Skin epidermis (tissue), 12 donors: ENCODE results near the gene NLGN3.
A peak's percentile ranks its signal among the peaks of the same experiment; 100 is the strongest.

Experiments used
- H3K27ac ChIP-seq, 21 experiments: fragments of 200-600 bp; sonication (generic) in 11 of 21; one replicate each; pipeline ENCODE4 v1.5.0; 2020; ENCODE audit warnings: mild to moderate bottlenecking in 3 of 21, inconsistent platforms in 2 of 21, moderate library complexity in 2 of 21
- H3K4me3 ChIP-seq, 7 experiments: fragments of 200-600 bp; sonication (generic) in 2 of 7; one replicate each; pipeline ENCODE4 v1.5.0; 2020; ENCODE audit warnings: inconsistent platforms in 2 of 7, mild to moderate bottlenecking in 2 of 7, moderate library complexity in 1 of 7

Gene NLGN3

DNA sequence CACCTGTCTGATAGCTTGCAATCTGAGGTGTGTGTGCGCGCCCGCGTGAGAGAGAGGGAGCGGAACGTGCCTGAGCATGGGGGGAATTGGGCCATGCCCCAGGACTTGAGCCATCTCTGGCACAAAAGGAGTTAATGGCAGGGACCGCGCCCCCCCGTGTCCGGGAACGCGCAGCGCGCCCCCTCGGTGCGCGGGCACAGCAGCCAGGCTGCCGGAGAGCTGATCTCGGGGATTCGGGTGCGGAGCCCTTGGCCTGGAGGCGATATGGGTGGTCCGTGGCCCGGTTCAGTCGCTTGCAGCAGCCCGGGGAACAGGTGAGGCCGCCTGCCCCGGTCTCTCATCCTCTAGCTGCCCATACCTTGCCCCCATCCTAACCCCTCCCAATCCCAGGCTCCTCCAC is at the start of gene NLGN3:
Gene NLGN3, plus strand, starts transcription at position 191 of the 400 bp plus-strand sequence. CDS start 2,909 bp downstream, outside the sequence.
- H3K4me3 ChIP-seq = peak within 1 kb of the TSS in 1 of 7 experiments; percentile 15

DNA sequence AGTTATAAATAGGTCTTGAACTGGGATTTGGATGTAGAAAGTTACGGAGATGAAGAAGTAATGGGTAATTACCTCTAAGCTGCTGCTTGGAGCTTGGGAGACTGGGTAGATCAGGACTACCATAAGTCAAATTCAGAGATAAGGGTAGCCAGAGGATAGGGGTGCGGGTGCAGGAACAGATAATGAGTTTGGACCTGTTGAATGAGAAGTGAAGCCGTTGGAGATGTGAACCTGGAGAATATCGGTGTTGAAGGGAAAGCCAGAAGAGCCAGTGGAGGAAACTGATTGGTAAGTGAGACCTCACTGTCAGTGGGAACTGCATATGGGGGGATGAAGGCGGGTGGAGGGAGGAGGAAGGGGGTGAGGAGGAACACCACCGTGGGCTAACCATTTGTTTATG is 49.6 kb upstream of the NLGN3 start:
- Histone ChIP-seq H3K27ac (peak overlapping the region in 7 of 21 experiments; percentile 7 to 81 (median 78)), H3K4me3 (peak overlapping the region; percentile 40 to 55 (median 48))

More for the DNA sequence above, at the start of gene NLGN3:
- H3K27ac ChIP-seq = no peak within 1 kb of the TSS

DNA sequence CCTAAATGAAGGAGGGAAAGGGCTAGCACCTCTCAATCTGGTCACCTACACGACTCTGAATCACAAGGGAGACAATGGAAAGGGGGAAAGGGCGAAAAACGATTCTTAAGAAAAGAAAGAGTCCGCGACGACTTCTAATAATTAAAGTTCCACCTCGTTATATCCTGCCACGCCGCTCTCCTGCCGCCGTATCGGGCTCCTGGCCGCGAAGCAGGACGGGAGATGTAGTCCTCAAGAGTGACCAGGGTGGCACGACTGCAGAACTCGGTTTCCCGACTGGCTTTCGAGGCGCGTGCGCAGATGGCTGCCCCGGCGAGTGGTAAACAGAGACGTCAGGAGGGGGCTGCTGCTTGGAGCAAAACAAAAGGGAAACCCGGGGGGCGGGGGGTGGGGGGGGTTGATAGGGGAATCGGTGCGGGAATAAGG is 49.1 kb upstream of the NLGN3 start, which contains the start of gene FOXO4:
Gene FOXO4, plus strand, starts transcription at position 297 of the 426 bp plus-strand sequence. CDS start 678 bp downstream, outside the sequence.
- H3K4me3 ChIP-seq = peak within 1 kb of the TSS; percentile 40 to 55 (median 48)
- H3K27ac ChIP-seq = peak within 1 kb of the TSS in 20 of 21 experiments; percentile 29 to 84 (median 74)

DNA sequence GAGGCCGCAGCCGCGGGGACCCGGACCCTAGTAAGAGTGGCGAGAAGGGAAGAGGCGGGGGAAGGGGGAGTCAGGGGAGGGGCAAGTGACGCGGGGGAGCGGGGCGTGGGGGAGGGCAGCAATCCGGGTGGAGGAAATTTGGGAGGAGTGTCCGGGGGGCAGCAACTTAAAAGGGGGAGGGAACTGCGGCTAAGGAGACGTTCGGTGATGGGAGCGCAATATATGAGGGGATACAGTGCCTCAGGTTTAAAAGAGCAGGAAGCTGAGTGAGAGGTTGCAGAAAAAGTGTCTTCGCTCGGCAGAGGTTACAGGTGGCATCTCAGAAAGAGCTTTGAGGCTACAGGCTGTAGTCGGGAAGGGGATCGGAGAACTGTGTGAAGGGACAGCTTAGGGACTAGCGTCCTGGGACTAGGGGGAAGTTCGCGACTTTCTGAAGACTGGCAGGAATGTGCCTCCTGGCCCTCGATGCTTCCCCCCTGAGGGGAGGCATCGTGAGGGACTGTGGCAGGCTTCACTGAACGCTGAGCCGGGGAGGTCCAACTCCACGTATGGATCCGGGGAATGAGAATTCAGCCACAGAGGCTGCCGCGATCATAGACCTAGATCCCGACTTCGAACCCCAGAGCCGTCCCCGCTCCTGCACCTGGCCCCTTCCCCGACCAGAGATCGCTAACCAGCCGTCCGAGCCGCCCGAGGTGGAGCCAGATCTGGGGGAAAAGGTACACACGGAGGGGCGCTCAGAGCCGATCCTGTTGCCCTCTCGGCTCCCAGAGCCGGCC is 48.5 kb upstream of the NLGN3 start:
- Histone ChIP-seq H3K27ac (peak overlapping the region in 20 of 21 experiments; percentile 29 to 84 (median 74)), H3K4me3 (peak overlapping the region; percentile 40 to 55 (median 48))

DNA sequence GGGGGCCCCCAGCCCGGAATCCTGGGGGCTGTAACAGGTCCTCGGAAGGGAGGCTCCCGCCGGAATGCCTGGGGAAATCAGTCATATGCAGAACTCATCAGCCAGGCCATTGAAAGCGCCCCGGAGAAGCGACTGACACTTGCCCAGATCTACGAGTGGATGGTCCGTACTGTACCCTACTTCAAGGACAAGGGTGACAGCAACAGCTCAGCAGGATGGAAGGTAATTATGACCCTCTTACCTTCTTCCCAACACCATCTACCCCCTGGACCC is 47.9 kb upstream of the NLGN3 start:
- H3K27ac ChIP-seq = peak overlapping the region in 11 of 21 experiments; percentile 37 to 84 (median 76)
- H3K4me3 ChIP-seq = peak overlapping the region; percentile 40 to 55 (median 48)

DNA sequence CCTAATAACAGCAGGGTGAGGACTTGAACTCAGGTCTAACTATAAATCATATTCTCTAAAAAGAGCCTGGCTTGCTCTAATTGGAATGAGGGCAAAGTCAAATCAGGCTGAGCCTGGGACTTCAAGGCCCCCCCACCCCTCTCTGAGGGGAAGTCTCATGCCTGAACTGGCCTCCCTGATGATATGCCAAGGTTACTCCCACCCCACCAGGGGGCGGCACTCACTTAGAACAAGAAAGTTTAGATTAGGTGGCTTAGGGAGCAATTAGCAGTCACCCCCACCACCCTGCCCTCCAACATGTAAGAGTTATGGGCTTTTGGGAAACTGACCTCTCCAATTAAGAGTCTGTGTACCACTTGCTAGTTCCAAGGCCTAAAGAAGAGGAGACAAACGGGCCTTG is 46.3 kb upstream of the NLGN3 start:
- no peak overlapping the region for H3K27ac ChIP-seq
- no peak overlapping the region for H3K4me3 ChIP-seq

DNA sequence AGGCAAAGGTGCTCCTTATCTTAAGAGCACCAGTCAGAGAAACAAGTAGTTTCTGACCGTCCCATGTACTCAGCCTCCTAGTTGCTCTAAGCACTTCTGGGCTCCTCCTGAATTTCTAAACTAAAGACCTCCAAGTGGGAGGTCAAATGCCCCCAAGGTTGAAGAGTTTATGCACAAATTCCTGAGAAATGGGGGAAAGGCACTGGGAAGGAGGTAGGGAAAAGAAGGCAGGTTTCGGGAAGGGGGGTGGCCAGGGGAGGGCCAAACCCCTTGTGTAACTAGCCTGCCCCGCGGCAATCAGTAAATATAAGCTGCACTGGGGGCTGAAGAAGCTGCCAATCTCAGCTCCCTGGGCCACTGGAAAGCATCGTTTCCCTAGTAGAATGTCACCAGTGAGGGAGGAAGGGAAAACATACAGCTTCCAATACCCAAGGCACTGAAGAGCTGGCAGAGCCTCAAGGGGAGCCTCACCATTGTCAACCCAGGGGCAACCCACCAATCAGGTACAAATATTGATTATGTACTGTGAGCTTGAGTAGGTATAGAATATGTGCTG is 45.6 kb upstream of the NLGN3 start:
- Histone ChIP-seq H3K4me3 (no peak overlapping the region), H3K27ac (no peak overlapping the region)

DNA sequence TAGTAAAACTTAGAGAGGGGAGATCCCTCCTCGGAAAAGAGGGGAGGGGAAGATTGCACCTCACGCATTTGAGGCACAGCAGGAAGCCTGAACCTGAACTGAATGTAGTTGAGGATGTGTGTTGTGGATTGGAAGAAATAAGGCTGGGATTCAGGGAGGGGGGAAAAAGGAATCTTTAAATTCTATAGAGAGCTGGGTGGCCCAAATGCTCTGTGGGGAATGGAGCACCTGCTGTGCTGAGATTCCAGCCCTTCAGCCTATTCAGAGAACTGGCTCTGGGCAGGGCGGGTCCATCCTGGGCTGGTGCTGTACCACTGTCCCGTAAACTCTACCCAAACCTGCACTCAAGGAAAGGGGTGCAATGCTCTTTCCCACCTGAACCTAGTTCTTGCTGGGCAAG is 44.9 kb upstream of the NLGN3 start:
- no peak overlapping the region for H3K4me3 ChIP-seq
- no peak overlapping the region for H3K27ac ChIP-seq

DNA sequence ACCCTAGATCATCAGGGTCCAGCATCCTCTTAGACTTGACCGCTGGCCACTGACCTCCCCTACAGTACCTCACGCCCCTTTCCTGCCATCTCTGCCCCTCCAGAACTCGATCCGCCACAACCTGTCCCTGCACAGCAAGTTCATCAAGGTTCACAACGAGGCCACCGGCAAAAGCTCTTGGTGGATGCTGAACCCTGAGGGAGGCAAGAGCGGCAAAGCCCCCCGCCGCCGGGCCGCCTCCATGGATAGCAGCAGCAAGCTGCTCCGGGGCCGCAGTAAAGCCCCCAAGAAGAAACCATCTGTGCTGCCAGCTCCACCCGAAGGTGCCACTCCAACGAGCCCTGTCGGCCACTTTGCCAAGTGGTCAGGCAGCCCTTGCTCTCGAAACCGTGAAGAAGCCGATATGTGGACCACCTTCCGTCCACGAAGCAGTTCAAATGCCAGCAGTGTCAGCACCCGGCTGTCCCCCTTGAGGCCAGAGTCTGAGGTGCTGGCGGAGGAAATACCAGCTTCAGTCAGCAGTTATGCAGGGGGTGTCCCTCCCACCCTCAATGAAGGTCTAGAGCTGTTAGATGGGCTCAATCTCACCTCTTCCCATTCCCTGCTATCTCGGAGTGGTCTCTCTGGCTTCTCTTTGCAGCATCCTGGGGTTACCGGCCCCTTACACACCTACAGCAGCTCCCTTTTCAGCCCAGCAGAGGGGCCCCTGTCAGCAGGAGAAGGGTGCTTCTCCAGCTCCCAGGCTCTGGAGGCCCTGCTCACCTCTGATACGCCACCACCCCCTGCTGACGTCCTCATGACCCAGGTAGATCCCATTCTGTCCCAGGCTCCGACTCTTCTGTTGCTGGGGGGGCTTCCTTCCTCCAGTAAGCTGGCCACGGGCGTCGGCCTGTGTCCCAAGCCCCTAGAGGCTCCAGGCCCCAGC is 43.8 kb upstream of the NLGN3 start:
- no peak overlapping the region for H3K27ac ChIP-seq
- H3K4me3 ChIP-seq = no peak overlapping the region

DNA sequence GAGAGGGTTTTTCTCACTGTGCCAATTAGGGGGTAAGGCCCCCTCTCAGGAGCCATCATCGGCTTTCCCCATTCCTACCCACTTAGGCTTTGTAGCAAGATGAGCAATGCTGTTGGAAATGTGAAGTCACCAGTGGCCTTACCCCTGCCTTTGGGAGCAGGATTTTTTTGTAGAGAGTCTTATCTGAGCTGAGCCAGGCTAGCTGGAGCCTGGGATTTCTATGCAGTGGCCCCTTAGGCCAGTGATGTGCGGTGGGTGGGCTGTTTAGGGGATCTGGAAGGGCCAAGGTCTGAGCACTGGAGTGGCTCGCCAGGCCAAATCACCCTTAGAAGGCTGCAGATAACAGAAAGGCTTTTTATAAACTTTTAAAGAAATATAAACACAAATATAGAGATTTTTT is 42.3 kb upstream of the NLGN3 start:
- Histone ChIP-seq H3K4me3 (no peak overlapping the region), H3K27ac (peak overlapping the region in 4 of 21 experiments; percentile 49 to 83 (median 63))

DNA sequence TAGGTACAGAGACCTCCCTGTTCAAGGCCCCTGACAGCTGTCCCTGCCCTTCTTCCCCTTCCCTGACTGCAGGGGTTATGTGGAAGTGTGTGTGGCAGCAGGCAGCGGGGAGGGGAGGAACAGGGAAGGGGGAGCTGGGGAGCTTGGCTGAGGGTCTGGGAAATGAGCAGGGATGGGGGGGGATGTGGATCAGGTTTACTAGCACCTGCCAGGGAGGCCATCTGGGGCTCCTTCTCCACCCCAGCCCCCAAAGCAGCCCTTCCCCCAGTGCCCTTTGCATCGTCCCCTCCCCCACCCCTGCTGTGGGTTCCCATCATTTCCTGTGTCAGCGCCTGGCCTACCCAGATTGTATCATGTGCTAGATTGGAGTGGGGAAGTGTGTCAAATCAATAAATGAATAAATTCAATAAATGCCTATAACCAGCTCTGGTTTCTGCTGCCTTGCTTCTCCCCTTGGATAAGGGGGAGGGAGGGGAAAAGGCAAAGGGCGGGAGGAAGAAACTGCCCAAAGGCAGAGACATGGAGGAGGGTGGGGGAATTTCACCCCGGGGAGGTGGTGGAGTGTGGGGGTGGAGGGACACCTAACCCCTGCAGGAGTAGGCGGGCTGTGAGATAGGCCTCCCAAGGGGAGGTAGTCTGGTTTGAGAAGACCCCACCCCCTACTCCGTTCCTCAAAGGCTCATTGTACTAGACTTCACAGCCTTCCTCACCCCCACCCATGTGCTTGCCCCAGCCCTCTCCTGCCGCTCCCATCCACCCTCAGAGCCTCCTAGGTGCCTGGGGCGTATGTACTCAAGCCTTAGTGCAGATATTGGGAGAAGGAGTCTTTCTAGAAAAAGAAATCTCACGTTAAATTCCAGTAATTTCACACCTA is 41.3 kb upstream of the NLGN3 start:
- peak overlapping the region in 18 of 21 experiments; percentile 20 to 86 (median 54) for H3K27ac ChIP-seq
- no peak overlapping the region for H3K4me3 ChIP-seq

DNA sequence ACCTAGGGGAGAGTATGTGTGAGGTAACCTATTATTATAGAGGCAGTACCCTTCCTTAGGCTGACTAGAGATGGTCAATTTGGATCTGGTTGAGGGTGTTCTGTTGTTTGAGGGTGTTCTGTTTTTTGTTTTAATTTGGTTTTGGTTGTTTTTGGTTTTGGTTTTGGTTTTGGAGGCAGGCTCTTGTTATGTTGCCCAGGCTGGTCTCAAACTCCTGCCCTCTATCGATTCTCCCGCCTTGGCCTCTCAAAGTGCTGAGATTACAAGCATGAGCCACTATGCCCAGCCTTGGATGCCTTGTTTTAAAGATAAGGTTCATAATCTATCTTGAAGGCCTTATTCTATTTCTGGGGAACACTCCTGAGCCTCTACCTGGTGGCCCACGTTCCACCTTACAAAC is 39.0 kb upstream of the NLGN3 start:
- H3K4me3 ChIP-seq = no peak overlapping the region
- H3K27ac ChIP-seq = peak overlapping the region in 2 of 21 experiments; percentile 39 to 51

DNA sequence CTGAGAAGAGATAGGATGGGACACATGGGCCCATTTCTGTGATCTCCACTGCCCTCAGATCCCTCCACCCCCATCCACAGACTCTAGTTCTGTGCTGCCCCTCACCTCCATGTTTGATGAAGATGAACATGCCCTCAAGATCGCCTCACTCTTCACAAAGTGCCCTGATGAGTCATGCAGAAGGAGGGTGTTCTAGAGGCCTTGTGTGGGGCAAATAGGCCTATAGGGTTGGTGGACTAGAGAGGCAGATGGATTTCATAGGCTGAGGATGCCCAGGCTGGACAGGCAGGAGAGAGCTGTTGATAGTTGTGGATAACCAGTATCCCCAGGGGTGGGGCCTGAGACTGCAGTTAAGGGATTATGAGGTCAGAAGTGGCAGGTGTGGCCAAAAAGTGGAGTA is 38.2 kb upstream of the NLGN3 start, which contains the start of gene CXorf65:
Gene CXorf65, minus strand, starts transcription at position 314 of the 400 bp plus-strand sequence. Its CDS starts 184 bp downstream, at position 130.
- Histone ChIP-seq H3K27ac (peak within 1 kb of the TSS in 3 of 21 experiments; percentile 27 to 93 (median 51)), H3K4me3 (no peak within 1 kb of the TSS)

DNA sequence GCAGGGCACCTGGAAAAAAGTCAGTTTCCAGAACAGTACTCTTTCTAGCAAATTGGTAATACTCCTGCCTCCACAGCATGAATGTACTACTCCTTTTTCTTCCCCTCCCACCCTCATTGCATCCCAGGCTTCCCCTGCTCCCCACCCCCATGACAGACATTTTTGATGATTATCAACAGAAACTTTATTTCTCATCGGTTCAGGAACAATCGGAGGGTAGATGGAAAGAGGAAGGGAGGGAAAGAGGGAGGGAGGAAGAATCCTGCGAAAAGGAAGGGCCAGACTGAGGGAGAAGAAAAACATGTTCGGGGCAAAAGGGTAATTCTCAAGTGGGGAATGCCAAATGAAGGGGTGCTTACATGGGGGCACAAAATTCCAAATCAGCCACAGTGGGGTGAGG is 37.4 kb upstream of the NLGN3 start:
- H3K27ac ChIP-seq = peak overlapping the region in 1 of 21 experiments; percentile 93
- no peak overlapping the region for H3K4me3 ChIP-seq

DNA sequence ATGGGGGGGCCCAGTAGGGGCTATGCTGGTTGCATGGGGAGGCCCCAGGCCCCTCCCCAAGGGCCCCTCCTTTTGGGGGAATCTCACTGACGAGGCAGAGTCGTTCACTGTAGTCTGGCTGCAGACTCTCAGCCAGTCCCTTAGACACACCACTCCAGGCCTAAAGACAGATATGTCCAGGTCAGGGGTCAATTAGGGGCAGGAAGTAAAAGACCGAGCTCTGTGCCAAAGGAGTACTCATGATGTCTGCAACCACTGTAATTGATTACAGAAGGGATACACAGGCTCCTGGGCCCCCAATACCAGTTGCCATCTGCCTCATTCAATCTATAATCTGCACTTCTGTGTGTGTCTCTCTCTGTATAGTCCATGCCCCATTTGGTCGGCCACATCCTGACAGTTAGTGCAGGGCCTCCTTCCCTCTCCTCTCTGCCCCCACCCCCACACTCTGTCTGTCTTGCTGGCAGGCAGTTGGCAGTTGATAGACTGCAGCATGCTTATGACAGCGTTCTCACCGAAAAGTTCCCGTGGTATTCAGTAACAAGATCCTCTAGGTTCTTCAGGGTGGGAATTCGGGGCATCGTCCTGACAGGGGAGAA is 36.8 kb upstream of the NLGN3 start:
- Histone ChIP-seq H3K27ac (peak overlapping the region in 1 of 21 experiments; percentile 93), H3K4me3 (no peak overlapping the region)

DNA sequence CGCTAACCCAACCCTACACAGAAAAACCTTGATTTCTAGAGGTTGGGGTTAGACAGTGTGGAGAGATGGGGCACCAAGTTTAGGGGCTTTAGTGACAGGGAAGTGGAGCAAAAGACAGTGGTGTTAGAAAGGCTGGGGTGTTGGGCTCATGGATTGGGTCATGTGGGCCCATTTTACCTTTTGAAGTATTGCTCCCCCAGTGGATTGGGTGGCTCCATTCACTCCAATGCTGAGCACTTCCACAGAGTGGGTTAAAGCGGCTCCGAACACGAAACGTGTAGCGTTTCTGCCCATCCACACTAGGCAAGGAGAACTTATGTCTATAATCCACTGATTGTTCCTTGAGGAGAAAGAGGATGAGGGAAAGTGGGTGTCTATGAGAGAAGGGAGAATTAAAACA is 35.6 kb upstream of the NLGN3 start:
- peak overlapping the region in 1 of 7 experiments; percentile 35 for H3K4me3 ChIP-seq
- peak overlapping the region in 3 of 21 experiments; percentile 30 to 93 (median 67) for H3K27ac ChIP-seq

DNA sequence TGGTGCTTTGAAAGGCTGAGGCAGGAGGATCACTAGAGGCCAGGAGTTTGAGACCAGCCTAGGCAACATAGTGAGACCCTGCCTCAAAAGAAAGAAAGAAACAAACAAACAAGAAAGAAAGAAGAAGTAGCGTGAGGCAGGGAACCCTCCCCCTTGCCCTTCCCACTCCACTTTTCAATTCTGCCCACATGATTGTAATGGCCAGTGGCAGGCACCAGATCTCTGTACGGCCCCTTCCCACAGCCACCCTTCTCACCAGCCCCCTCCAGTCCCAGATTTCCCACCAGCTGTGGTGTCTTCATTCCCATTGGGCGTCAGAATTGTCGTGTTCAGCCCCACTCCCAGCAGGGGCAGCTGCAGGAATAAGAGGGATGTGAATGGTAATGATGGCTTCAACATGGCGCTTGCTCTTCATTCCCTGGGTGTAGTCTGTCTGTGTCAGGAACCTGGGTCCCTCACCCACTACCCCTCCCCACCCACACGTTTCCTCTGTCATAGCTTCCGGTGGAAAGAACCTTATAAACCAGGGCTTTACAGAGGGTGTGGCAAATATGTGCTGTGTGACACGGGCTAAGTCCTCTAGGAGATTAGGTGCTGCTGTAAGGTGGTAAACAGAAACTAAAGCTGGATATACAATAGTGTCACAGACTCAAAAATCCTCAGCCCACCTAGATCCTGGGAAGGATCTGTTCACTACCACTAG is 33.3 kb upstream of the NLGN3 start, which contains the start of gene IL2RG:
Gene IL2RG, minus strand, starts transcription at position 437 of the 703 bp plus-strand sequence. Its CDS starts 38 bp downstream, at position 399.
- Histone ChIP-seq H3K27ac (peak within 1 kb of the TSS in 16 of 21 experiments; percentile 4 to 93 (median 68)), H3K4me3 (peak within 1 kb of the TSS; percentile 15 to 35 (median 28))
